Suprapubic skin (tissue), 4 donors: ENCODE data around the gene ASCC2. TPM values are rescaled to one million over a fixed set of nuclear protein-coding genes. Genes with fewer than 3 reads are reported as not detected.
"Not testable (repeated sequence)": the region's sequence is repeated elsewhere in the genome, so short reads cannot be mapped to it uniquely, and the experiment has no call there.

Experiments used
- DNase-seq, 2 donors: peaks; one replicate each; pipeline ENCODE4 v3.0.0-alpha.2; 2019; ENCODE audit warnings: low spot score in 2 of 2
- H3K27ac ChIP-seq: fragments of 200-600 bp; sonication (generic); one replicate; pipeline ENCODE4 v1.5.1; 2019
- H3K27me3 ChIP-seq: fragments of 200-600 bp; sonication (generic); one replicate; pipeline ENCODE4 v1.5.1; 2019
- H3K36me3 ChIP-seq: fragments of 200-600 bp; sonication (generic); one replicate; pipeline ENCODE4 v1.5.1; 2019
- H3K4me1 ChIP-seq: fragments of 200-600 bp; sonication (generic); one replicate; pipeline ENCODE4 v1.5.1; 2019
- H3K4me3 ChIP-seq: fragments of 200-600 bp; sonication (generic); one replicate; pipeline ENCODE4 v1.5.1; 2019; ENCODE audit warnings: mild to moderate bottlenecking
- H3K9me3 ChIP-seq: fragments of 200-600 bp; sonication (generic); one replicate; pipeline ENCODE4 v1.5.1; 2019
- CTCF ChIP-seq, 2 donors: fragments of 200-600 bp in 1 of 2; fragments of 450-650 bp in 1 of 2; sonication (generic) in 1 of 2; IDR thresholded peaks; one replicate each; pipeline ENCODE4 v1.5.1; 2016 to 2019; ENCODE audit warnings: antibody characterized with exemption in 2 of 2, mild to moderate bottlenecking in 1 of 2, moderate library complexity in 1 of 2
- EP300 ChIP-seq: sonication (generic); formaldehyde crosslinking; IDR thresholded peaks from one replicate; pipeline ENCODE4 v1.6.1; 2017; ENCODE audit warnings: antibody characterized with exemption
- POLR2A ChIP-seq, 2 donors: fragments of 450-650 bp; IDR thresholded peaks; one replicate each; pipeline ENCODE4 v1.6.1; 2017; ENCODE audit warnings: antibody characterized with exemption in 2 of 2, mild to moderate bottlenecking in 2 of 2, moderate library complexity in 2 of 2
- POLR2AphosphoS5 ChIP-seq, 3 donors: sonication (generic); formaldehyde crosslinking; IDR thresholded peaks; one replicate each; pipeline ENCODE4 v1.6.1; 2017; ENCODE audit warnings: antibody characterized with exemption in 3 of 3
- WGBS: methylation state at CpG from one replicate; pipeline ENCODE4 v1.1.5; 2018; 5-methylcytosine and 5-hydroxymethylcytosine counted together
- total RNA-seq, 4 donors: library from RNA; depleted of rRNA; stranded (reverse); fragments of >200 nt; gene quantifications; one replicate each; pipeline ENCODE4 v1.1.0, GENCODE V29; 2016

Gene ASCC2
- total RNA-seq, 4 donors from 2014 or later, result 35.6 to 57.3 (median 43.2) TPM

- no peak overlapping the region for H3K27ac ChIP-seq
- H3K36me3 ChIP-seq, result no peaks in the 10 kb centered on the region
- no peak for TF ChIP-seq POLR2A (IDR thresholded peaks at IDR 0.05)
- no peaks in the 10 kb centered on the region for H3K4me1 ChIP-seq
- H3K9me3 ChIP-seq, result no peaks in the 10 kb centered on the region
- no peaks in the 10 kb centered on the region for H3K27me3 ChIP-seq
- no peak for DNase-seq
- H3K4me3 ChIP-seq, result no peak overlapping the region
Measured at GRCh38 chr22:29867260-29867659, 29.2 kb upstream of the ASCC2 start.

GRCh38 chr22:29865572-29865971, 27.5 kb upstream of the ASCC2 start:
- not testable (repeated sequence) for H3K27ac ChIP-seq, H3K4me1 ChIP-seq, H3K9me3 ChIP-seq, H3K27me3 ChIP-seq, H3K36me3 ChIP-seq, H3K4me3 ChIP-seq, DNase-seq
- 87% methylated on average over 13 of the region's 13 CpGs for WGBS

- Histone ChIP-seq H3K4me3 (no peak overlapping the region), H3K27me3 (no peaks in the 10 kb centered on the region), H3K4me1 (no peaks in the 10 kb centered on the region), H3K27ac (no peak overlapping the region), H3K36me3 (no peaks in the 10 kb centered on the region), H3K9me3 (no peaks in the 10 kb centered on the region)
- 87% methylated on average over 2 of the region's 2 CpGs for WGBS
- DNase-seq, result no peak
- TF ChIP-seq CTCF (IDR thresholded peaks at IDR 0.05) (no peak), EP300 (no peak), POLR2AphosphoS5 (IDR thresholded peaks at IDR 0.05) (no peak), POLR2A (IDR thresholded peaks at IDR 0.05) (no peak)
Measured at GRCh38 chr22:29861672-29862297, 23.7 kb upstream of the ASCC2 start.

- Histone ChIP-seq H3K27me3 (no peaks in the 10 kb centered on the region), H3K9me3 (no peaks in the 10 kb centered on the region), H3K36me3 (no peaks in the 10 kb centered on the region), H3K4me3 (no peak overlapping the region), H3K4me1 (no peaks in the 10 kb centered on the region), H3K27ac (no peak overlapping the region)
- TF ChIP-seq EP300 (no peak), POLR2AphosphoS5 (IDR thresholded peaks at IDR 0.05) (no peak), CTCF (IDR thresholded peaks at IDR 0.05) (no peak), POLR2A (IDR thresholded peaks at IDR 0.05) (no peak)
- DNase-seq, result no peak
- 69% methylated on average over 2 of the region's 2 CpGs for WGBS
Measured at GRCh38 chr22:29860006-29860766, 22.1 kb upstream of the ASCC2 start.

- not testable (repeated sequence) for H3K9me3 ChIP-seq, H3K27ac ChIP-seq, H3K27me3 ChIP-seq, H3K36me3 ChIP-seq, DNase-seq, H3K4me3 ChIP-seq, H3K4me1 ChIP-seq
- 76% methylated on average over 9 of the region's 9 CpGs for WGBS
Measured at GRCh38 chr22:29859030-29859429, 21.0 kb upstream of the ASCC2 start.

- 82% methylated on average over 3 of the region's 3 CpGs for WGBS
- no peak for DNase-seq
- no peaks in the 10 kb centered on the region for H3K36me3 ChIP-seq
- H3K9me3 ChIP-seq, result no peaks in the 10 kb centered on the region
- no peaks in the 10 kb centered on the region for H3K27me3 ChIP-seq
- H3K4me3 ChIP-seq, result no peak overlapping the region
- H3K27ac ChIP-seq, result no peak overlapping the region
- no peak for TF ChIP-seq POLR2A (IDR thresholded peaks at IDR 0.05)
- no peaks in the 10 kb centered on the region for H3K4me1 ChIP-seq
Measured at GRCh38 chr22:29856496-29856895, 18.4 kb upstream of the ASCC2 start.

GRCh38 chr22:29855611-29856181, 17.6 kb upstream of the ASCC2 start:
- no peaks in the 10 kb centered on the region for H3K36me3 ChIP-seq
- H3K27me3 ChIP-seq, result no peaks in the 10 kb centered on the region
- DNase-seq, result no peak
- no peak overlapping the region for H3K4me3 ChIP-seq
- H3K9me3 ChIP-seq, result no peaks in the 10 kb centered on the region
- no peaks in the 10 kb centered on the region for H3K4me1 ChIP-seq
- H3K27ac ChIP-seq, result no peak overlapping the region
- 74% methylated on average over 8 of the region's 10 CpGs for WGBS
- no peak for TF ChIP-seq EP300
- no peak for TF ChIP-seq POLR2A (IDR thresholded peaks at IDR 0.05)
- no peak for TF ChIP-seq CTCF (IDR thresholded peaks at IDR 0.05)
- no peak for TF ChIP-seq POLR2AphosphoS5 (IDR thresholded peaks at IDR 0.05)
